ENCODE measurements around the gene JKAMP.

The JKAMP gene

GRCh38 chr14:59537476-59537875, 53.2 kb downstream of the JKAMP start:
- no peaks in the 10 kb centered on the region for H3K36me3 ChIP-seq (ENCODE audit: insufficient read depth, low read length)
- H3K9me2 ChIP-seq (ENCODE audit: low read depth, low read length) = no peaks in the 10 kb centered on the region

GRCh38 chr14:59538936-59539335, 54.6 kb downstream of the JKAMP start:
- Histone ChIP-seq H2AFZ (ENCODE audit: low read length) (no peak overlapping the region), H3K4me2 (ENCODE audit: low read length) (no peak overlapping the region), H3K4me3 (ENCODE audit: low read depth, low read length, poor library complexity, severe bottlenecking) (no peak overlapping the region), H3K36me3 (ENCODE audit: insufficient read depth, low read length) (no peaks in the 10 kb centered on the region), H3K4me1 (ENCODE audit: insufficient read depth, low read length, severe bottlenecking) (no peaks in the 10 kb centered on the region), H3K27ac (ENCODE audit: low read depth, low read length, poor library complexity, severe bottlenecking) (no peak overlapping the region), H3K27me3 (ENCODE audit: insufficient read depth, low read length) (no peaks in the 10 kb centered on the region), H4K20me1 (ENCODE audit: insufficient read depth, low read length) (no peaks in the 10 kb centered on the region), H3K9ac (ENCODE audit: low read length) (no peak overlapping the region), H3K9me3 (ENCODE audit: low read length) (no peaks in the 10 kb centered on the region), H3F3A (ENCODE audit: insufficient read depth, low read length) (no peaks in the 10 kb centered on the region), H3K9me2 (ENCODE audit: low read depth, low read length) (no peaks in the 10 kb centered on the region), H3K79me2 (ENCODE audit: insufficient read depth, low read length) (no peaks in the 10 kb centered on the region)
- TF ChIP-seq CTCF (IDR thresholded peaks at IDR 0.05; ENCODE audit: low read length) (no peak), EZH2 (IDR thresholded peaks at IDR 0.05; ENCODE audit: borderline replicate concordance, low read length) (no peak)

More at GRCh38 chr14:59537476-59537875, 53.2 kb downstream of the JKAMP start:
- TF ChIP-seq CTCF (IDR thresholded peaks at IDR 0.05; ENCODE audit: low read length) (no peak), EZH2 (IDR thresholded peaks at IDR 0.05; ENCODE audit: borderline replicate concordance, low read length) (no peak)
- Histone ChIP-seq H3K4me2 (ENCODE audit: low read length) (no peak overlapping the region), H2AFZ (ENCODE audit: low read length) (no peak overlapping the region), H3K27ac (ENCODE audit: low read depth, low read length, poor library complexity, severe bottlenecking) (no peak overlapping the region), H3K79me2 (ENCODE audit: insufficient read depth, low read length) (no peaks in the 10 kb centered on the region), H3K9ac (ENCODE audit: low read length) (no peak overlapping the region), H3K4me1 (ENCODE audit: insufficient read depth, low read length, severe bottlenecking) (no peaks in the 10 kb centered on the region), H3F3A (ENCODE audit: insufficient read depth, low read length) (no peaks in the 10 kb centered on the region), H3K27me3 (ENCODE audit: insufficient read depth, low read length) (no peaks in the 10 kb centered on the region), H3K9me3 (ENCODE audit: low read length) (no peaks in the 10 kb centered on the region), H3K4me3 (ENCODE audit: low read depth, low read length, poor library complexity, severe bottlenecking) (no peak overlapping the region), H4K20me1 (ENCODE audit: insufficient read depth, low read length) (no peaks in the 10 kb centered on the region)

- Histone ChIP-seq H3K9me2 (ENCODE audit: low read depth, low read length) (no peaks in the 10 kb centered on the region), H4K20me1 (ENCODE audit: insufficient read depth, low read length) (no peaks in the 10 kb centered on the region)
Observed at GRCh38 chr14:59540852-59541251, 56.5 kb downstream of the JKAMP start.

More at GRCh38 chr14:59540852-59541251, 56.5 kb downstream of the JKAMP start:
- no peak overlapping the region for H3K9ac ChIP-seq (ENCODE audit: low read length)
- TF ChIP-seq CTCF (IDR thresholded peaks at IDR 0.05; ENCODE audit: low read length) (no peak), EZH2 (IDR thresholded peaks at IDR 0.05; ENCODE audit: borderline replicate concordance, low read length) (no peak)
- H3K27me3 ChIP-seq (ENCODE audit: insufficient read depth, low read length) = no peaks in the 10 kb centered on the region
- H2AFZ ChIP-seq (ENCODE audit: low read length) = no peak overlapping the region
- H3K9me3 ChIP-seq (ENCODE audit: low read length) = no peaks in the 10 kb centered on the region
- no peak overlapping the region for H3K4me3 ChIP-seq (ENCODE audit: low read depth, low read length, poor library complexity, severe bottlenecking)
- no peaks in the 10 kb centered on the region for H3K4me1 ChIP-seq (ENCODE audit: insufficient read depth, low read length, severe bottlenecking)
- H3K4me2 ChIP-seq (ENCODE audit: low read length) = no peak overlapping the region
- H3K36me3 ChIP-seq (ENCODE audit: insufficient read depth, low read length) = no peaks in the 10 kb centered on the region
- no peaks in the 10 kb centered on the region for H3F3A ChIP-seq (ENCODE audit: insufficient read depth, low read length)
- H3K79me2 ChIP-seq (ENCODE audit: insufficient read depth, low read length) = no peaks in the 10 kb centered on the region
- no peak overlapping the region for H3K27ac ChIP-seq (ENCODE audit: low read depth, low read length, poor library complexity, severe bottlenecking)

Measured in OCI-LY1 (cell line).